SK-N-MC (cell line): ENCODE results near the gene KRTAP10-4.

Experiments used
- EZH2 ChIP-seq: fragments of 200-600 bp; sonication (generic); IDR thresholded peaks from one replicate; pipeline ENCODE4 v1.6.1; 2017; ENCODE audit warnings: antibody characterized with exemption
- POLR2AphosphoS5 ChIP-seq: IDR thresholded peaks from 2 replicates; pipeline ENCODE4 v1.6.1; 2012; ENCODE audit warnings: mild to moderate bottlenecking, low read depth, low read length, borderline replicate concordance

DNA sequence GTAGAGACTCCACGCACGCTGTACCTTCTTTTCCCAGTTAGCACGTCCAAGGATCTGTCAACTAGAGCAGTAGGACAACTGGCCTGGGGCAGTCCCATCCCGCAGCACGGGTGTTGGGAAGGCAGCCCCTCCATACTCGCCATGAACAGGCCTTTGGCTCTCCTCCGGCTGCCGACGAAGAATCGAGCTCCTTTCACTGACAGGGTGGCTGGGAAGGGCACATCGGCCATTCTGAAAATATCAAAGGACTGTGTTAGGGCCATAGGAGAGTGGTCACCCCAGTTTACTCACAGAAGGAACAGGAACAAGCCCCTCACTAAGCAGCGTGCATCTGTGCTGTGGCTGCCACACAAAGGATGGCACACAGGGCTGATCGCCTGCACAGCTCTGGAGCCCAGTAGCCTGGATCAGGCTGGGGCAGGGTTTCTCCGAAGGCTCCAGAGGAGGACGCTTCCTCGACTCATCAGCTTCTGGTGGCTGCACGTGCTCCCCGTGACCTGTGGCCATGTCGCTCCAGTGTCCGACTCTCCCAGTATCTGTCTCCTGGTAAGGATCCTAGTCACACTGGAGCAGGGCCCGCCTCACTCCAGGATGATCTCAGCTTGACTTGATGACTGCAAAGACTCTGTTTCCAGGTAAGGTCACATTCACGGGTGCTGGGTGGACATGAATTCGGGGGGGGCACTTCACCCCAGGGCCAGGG lies 42.5 kb upstream of the KRTAP10-4 start:
- TF ChIP-seq POLR2AphosphoS5: no peak
- no peak for TF ChIP-seq EZH2
